Loucy (cell line): ENCODE measurements around the gene ALK.

ENCODE experiments used
- H2AFZ ChIP-seq: fragments of 200-600 bp; sonication (generic); 2 replicates; pipeline ENCODE4 v1.6.0; 2016; ENCODE audit warnings: antibody characterized with exemption, mild to moderate bottlenecking, low read length, moderate library complexity
- H3F3A ChIP-seq: fragments of 200-600 bp; 2 replicates; pipeline ENCODE4 v1.6.0; 2016; ENCODE audit warnings: antibody characterized with exemption, low read depth, mild to moderate bottlenecking
- H3K27me3 ChIP-seq: fragments of 200-600 bp; sonication (generic); 2 replicates; pipeline ENCODE4 v1.6.1; 2014; ENCODE audit warnings: low read length, mild to moderate bottlenecking; ENCODE audit not compliant: insufficient read depth, poor library complexity, severe bottlenecking
- H3K36me3 ChIP-seq: fragments of 200-600 bp; sonication (generic); 2 replicates; pipeline ENCODE4 v1.6.1; 2016; ENCODE audit warnings: low read length; ENCODE audit not compliant: insufficient read depth
- H3K4me1 ChIP-seq: fragments of 200-600 bp; sonication (generic); 2 replicates; pipeline ENCODE4 v1.5.1; 2014; ENCODE audit warnings: low read length, mild to moderate bottlenecking; ENCODE audit not compliant: insufficient read depth, poor library complexity, severe bottlenecking
- H3K4me2 ChIP-seq: fragments of 200-600 bp; sonication (generic); 2 replicates; pipeline ENCODE4 v1.6.0; 2014; ENCODE audit warnings: antibody characterized with exemption, low read length, low read depth, mild to moderate bottlenecking; ENCODE audit not compliant: poor library complexity, severe bottlenecking
- H3K4me3 ChIP-seq: fragments of 200-600 bp; sonication (generic); 2 replicates; pipeline ENCODE4 v1.5.1; 2014; ENCODE audit warnings: low read length, mild to moderate bottlenecking, mixed read lengths; ENCODE audit not compliant: poor library complexity, severe bottlenecking
- H3K79me2 ChIP-seq: fragments of 200-600 bp; sonication (generic); 2 replicates; pipeline ENCODE4 v1.6.1; 2014; ENCODE audit warnings: low read length; ENCODE audit not compliant: insufficient read depth
- H3K9ac ChIP-seq: fragments of 200-600 bp; sonication (generic); 2 replicates; pipeline ENCODE4 v1.6.0; 2014; ENCODE audit warnings: mild to moderate bottlenecking, low read depth, low read length, moderate library complexity; ENCODE audit not compliant: poor library complexity, severe bottlenecking
- H3K9me2 ChIP-seq: fragments of 200-600 bp; sonication (generic); replicated peaks from 2 replicates; pipeline ENCODE4 v1.6.1; 2016; ENCODE audit warnings: low read depth, low read length, mixed read lengths
- H3K9me3 ChIP-seq: fragments of 200-600 bp; sonication (generic); 2 replicates; pipeline ENCODE4 v1.6.1; 2014; ENCODE audit warnings: mild to moderate bottlenecking, antibody characterized with exemption, low read length, low read depth; ENCODE audit not compliant: insufficient read depth
- H4K20me1 ChIP-seq: fragments of 200-600 bp; sonication (generic); 2 replicates; pipeline ENCODE4 v1.6.0; 2014; ENCODE audit warnings: antibody characterized with exemption, low read length, mild to moderate bottlenecking; ENCODE audit not compliant: insufficient read depth, poor library complexity, severe bottlenecking
- CTCF ChIP-seq: fragments of 200-600 bp; sonication (generic); conservative IDR thresholded peaks from 2 replicates; pipeline ENCODE4 v1.5.1; 2014; ENCODE audit warnings: mild to moderate bottlenecking, antibody characterized with exemption, low read length
- EZH2phosphoT487 ChIP-seq: fragments of 200-600 bp; IDR thresholded peaks from 2 replicates; pipeline ENCODE4 v1.6.1; 2018; ENCODE audit warnings: antibody characterized with exemption, mild to moderate bottlenecking, moderate library complexity, borderline replicate concordance

Gene ALK

GRCh38 chr2:29767606-29768335 is 153.6 kb downstream of the ALK start:
- Histone ChIP-seq H3K4me2 (no peak overlapping the region), H3K36me3 (no peaks in the 10 kb centered on the region), H3K9ac (no peak overlapping the region), H2AFZ (no peak overlapping the region), H3K9me2 (no peaks in the 10 kb centered on the region), H4K20me1 (no peaks in the 10 kb centered on the region), H3K27me3 (no peaks in the 10 kb centered on the region), H3K4me3 (no peak overlapping the region), H3F3A (no peaks in the 10 kb centered on the region), H3K79me2 (no peaks in the 10 kb centered on the region), H3K4me1 (peaks cover 32% of the 10 kb centered on the region), H3K9me3 (no peaks in the 10 kb centered on the region)
- TF ChIP-seq CTCF (no peak), EZH2phosphoT487 (no peak)

- H3K36me3 ChIP-seq = no peaks in the 10 kb centered on the region
- H2AFZ ChIP-seq = 0 out of 2 replicates have a peak overlapping the region, but pooled peaks have one; percentile 40
- no peak for TF ChIP-seq EZH2phosphoT487
- TF ChIP-seq CTCF = no peak
- no peaks in the 10 kb centered on the region for H4K20me1 ChIP-seq
- no peak overlapping the region for H3K9ac ChIP-seq
- H3K27me3 ChIP-seq = no peaks in the 10 kb centered on the region
- no peaks in the 10 kb centered on the region for H3F3A ChIP-seq
- no peak overlapping the region for H3K4me2 ChIP-seq
- H3K9me2 ChIP-seq = no peaks in the 10 kb centered on the region
- H3K9me3 ChIP-seq = no peaks in the 10 kb centered on the region
- no peaks in the 10 kb centered on the region for H3K79me2 ChIP-seq
- H3K4me3 ChIP-seq = no peak overlapping the region
- H3K4me1 ChIP-seq = peaks cover 38% of the 10 kb centered on the region
Observed at GRCh38 chr2:29766191-29766590, 155.2 kb downstream of the ALK start.

GRCh38 chr2:29765721-29766120 is 155.7 kb downstream of the ALK start:
- Histone ChIP-seq H3K4me1 (peaks cover 40% of the 10 kb centered on the region), H3K9me3 (no peaks in the 10 kb centered on the region), H3K36me3 (no peaks in the 10 kb centered on the region), H3K4me2 (no peak overlapping the region), H3F3A (no peaks in the 10 kb centered on the region), H3K9me2 (no peaks in the 10 kb centered on the region), H2AFZ (no peak overlapping the region), H3K9ac (no peak overlapping the region), H3K27me3 (no peaks in the 10 kb centered on the region), H3K4me3 (no peak overlapping the region), H3K79me2 (no peaks in the 10 kb centered on the region), H4K20me1 (no peaks in the 10 kb centered on the region)
- TF ChIP-seq CTCF (no peak), EZH2phosphoT487 (no peak)
